ENCODE results near the gene KLF3.

The KLF3 gene

GRCh38 chr4:38682336-38682735 is 18.3 kb downstream of the KLF3 start:
- ChIA-PET CTCF (interaction anchor here (1.0 to 2.2 kb wide), 3 partner anchors 46 to 502 kb away, joined by 3 to 6 read pairs (median 3); no protein-coding TSS in a partner anchor), POLR2A (no interaction called here)
- no peak for DNase-seq (ENCODE audit: extremely low spot score)
- no peak for TF ChIP-seq CTCF (IDR thresholded peaks at IDR 0.05; ENCODE audit: control extremely low read depth, extremely low read depth, low read depth, missing control alignments)

- no peak for DNase-seq (ENCODE audit: extremely low spot score)
- POLR2A ChIA-PET: no interaction called here
- CTCF ChIA-PET: interaction anchor here (1.5 to 2.5 kb wide), 3 partner anchors 8 to 503 kb away, joined by 3 to 11 read pairs (median 6); no protein-coding TSS in a partner anchor
- TF ChIP-seq CTCF (IDR thresholded peaks at IDR 0.05; ENCODE audit: control extremely low read depth, extremely low read depth, low read depth, missing control alignments): no peak
Measured at GRCh38 chr4:38683276-38683675, 19.3 kb downstream of the KLF3 start.

- CTCF ChIA-PET: interaction anchor here (0.7 to 2.5 kb wide), 3 partner anchors 9 to 504 kb away, joined by 3 to 11 read pairs (median 6); no protein-coding TSS in a partner anchor
- no peak for TF ChIP-seq CTCF (IDR thresholded peaks at IDR 0.05; ENCODE audit: control extremely low read depth, extremely low read depth, low read depth, missing control alignments)
- POLR2A ChIA-PET: no interaction called here
- DNase-seq (ENCODE audit: extremely low spot score): no peak
Measured at GRCh38 chr4:38684271-38684670, 20.3 kb downstream of the KLF3 start.

- no peak for DNase-seq (ENCODE audit: extremely low spot score)
- TF ChIP-seq CTCF (IDR thresholded peaks at IDR 0.05; ENCODE audit: control extremely low read depth, extremely low read depth, low read depth, missing control alignments): no peak
- ChIA-PET POLR2A (no interaction called here), CTCF (interaction anchor here (0.7 to 2.5 kb wide), 5 partner anchors 9 to 505 kb away, joined by 3 to 11 read pairs (median 3); no protein-coding TSS in a partner anchor)
Measured at GRCh38 chr4:38684951-38685844, 21.2 kb downstream of the KLF3 start.

GRCh38 chr4:38686682-38687081 is 22.7 kb downstream of the KLF3 start:
- ChIA-PET CTCF (interaction anchor here (1.3 to 1.9 kb wide), 2 partner anchors 9 to 507 kb away, joined by 6 to 7 read pairs; no protein-coding TSS in a partner anchor), POLR2A (no interaction called here)
- no peak for TF ChIP-seq CTCF (IDR thresholded peaks at IDR 0.05; ENCODE audit: control extremely low read depth, extremely low read depth, low read depth, missing control alignments)
- DNase-seq (ENCODE audit: extremely low spot score): no peak

GRCh38 chr4:38687571-38688011 is 23.6 kb downstream of the KLF3 start:
- no peak for DNase-seq (ENCODE audit: extremely low spot score)
- no peak for TF ChIP-seq CTCF (IDR thresholded peaks at IDR 0.05; ENCODE audit: control extremely low read depth, extremely low read depth, low read depth, missing control alignments)
- ChIA-PET POLR2A (no interaction called here), CTCF (interaction anchor here (0.9 to 1.9 kb wide), 5 partner anchors 9 to 508 kb away, joined by 3 to 7 read pairs (median 4); no protein-coding TSS in a partner anchor)
